Body of pancreas (tissue), 4 donors: ENCODE measurements around the gene MCCC2.

ENCODE experiments used
- CTCF ChIP-seq, 7 experiments: fragments of 450-650 bp in 4 of 7; fragments of 200-600 bp in 3 of 7; sonication (generic) in 3 of 7; IDR thresholded peaks; one replicate each; pipeline ENCODE4 v1.5.1; 2016 to 2019; ENCODE audit warnings: antibody characterized with exemption in 7 of 7
- POLR2A ChIP-seq, 3 donors: fragments of 450-650 bp; IDR thresholded peaks; one replicate each; pipeline ENCODE4 v1.6.1; 2016; ENCODE audit warnings: antibody characterized with exemption in 3 of 3, mild to moderate bottlenecking in 2 of 3

- TF ChIP-seq POLR2A (IDR thresholded peaks at IDR 0.05) (no peak), CTCF (IDR thresholded peaks at IDR 0.05) (no peak)
Observed at GRCh38 chr5:71695071-71695470, 107.9 kb downstream of the MCCC2 start.
